ENCODE results near the gene PI4K2A.

- TF ChIP-seq CTCF (IDR thresholded peaks at IDR 0.05): no peak
- no peak for TF ChIP-seq EZH2 (IDR thresholded peaks at IDR 0.05)
- TF ChIP-seq EZH2phosphoT487 (IDR thresholded peaks at IDR 0.05): no peak
Observed at GRCh38 chr10:97664282-97664850, 23.9 kb downstream of the PI4K2A start.

Data from neural progenitor cell (in vitro differentiated cells).